ENCODE data around the gene COL20A1.
"Not testable (repeated sequence)": the region's sequence is repeated elsewhere in the genome, so short reads cannot be mapped to it uniquely, and the experiment has no call there.

COL20A1 gene

GRCh38 chr20:63376283-63377250 lies 83.6 kb downstream of the COL20A1 start:
- no peak for DNase-seq (ENCODE audit: low spot score)

DNA sequence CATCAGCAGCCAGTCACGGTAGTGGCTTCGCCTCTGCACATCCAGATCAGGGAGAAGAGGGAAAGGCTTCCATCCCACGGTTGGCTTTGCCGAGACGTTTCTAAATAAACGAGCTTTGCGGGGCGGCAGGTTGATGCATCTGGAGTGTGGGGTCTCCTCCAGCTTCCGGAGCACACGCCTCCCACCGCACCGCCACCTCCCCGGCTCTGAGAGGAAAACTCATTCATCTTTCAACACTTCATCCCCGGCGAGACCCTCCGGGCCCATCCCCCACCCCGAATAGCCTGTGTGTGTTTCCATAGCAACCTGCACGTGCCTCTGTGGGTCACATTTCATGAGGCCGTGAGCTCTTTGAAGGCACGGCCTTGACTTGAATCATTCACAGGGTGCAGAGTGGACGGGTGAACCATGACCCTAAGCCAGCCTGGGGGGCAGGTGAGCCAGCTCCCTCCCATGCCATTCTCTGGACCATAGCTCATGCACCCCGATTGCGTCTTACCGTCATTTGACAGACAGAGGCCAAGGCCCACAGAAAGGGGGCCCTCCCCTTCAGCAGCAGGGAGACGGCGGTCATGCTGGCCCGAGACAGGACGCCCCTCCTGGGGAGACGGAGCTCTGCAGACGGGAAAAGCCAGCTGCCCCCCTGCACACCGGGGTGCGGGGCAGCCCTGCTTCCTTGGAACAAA lies 84.4 kb downstream of the COL20A1 start:
- no peak for DNase-seq (ENCODE audit: low spot score)

GRCh38 chr20:63377951-63378381 lies 85.0 kb downstream of the COL20A1 start:
- DNase-seq (ENCODE audit: low spot score) = no peak

DNA sequence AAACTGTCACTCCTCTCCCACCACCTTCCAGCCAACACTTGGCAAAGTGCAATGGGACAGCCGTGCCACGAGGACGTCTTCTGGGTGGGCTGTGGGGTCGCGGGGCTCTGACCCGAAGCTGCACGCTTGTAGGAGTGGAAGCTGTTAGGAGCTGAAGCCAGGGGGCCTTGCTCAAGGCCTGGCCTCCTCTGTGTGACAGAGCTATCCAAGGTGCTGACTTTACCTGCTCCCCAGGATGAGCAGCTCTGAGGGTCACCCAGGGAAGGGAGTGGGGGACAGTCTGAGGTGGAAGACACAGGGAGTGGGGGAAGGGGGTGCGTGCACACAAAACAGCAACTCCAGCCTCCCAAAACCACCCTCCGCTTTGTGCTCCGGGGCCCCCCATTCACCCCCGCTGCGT lies 85.6 kb downstream of the COL20A1 start:
- DNase-seq (ENCODE audit: low spot score) = peak; percentile 25

DNA sequence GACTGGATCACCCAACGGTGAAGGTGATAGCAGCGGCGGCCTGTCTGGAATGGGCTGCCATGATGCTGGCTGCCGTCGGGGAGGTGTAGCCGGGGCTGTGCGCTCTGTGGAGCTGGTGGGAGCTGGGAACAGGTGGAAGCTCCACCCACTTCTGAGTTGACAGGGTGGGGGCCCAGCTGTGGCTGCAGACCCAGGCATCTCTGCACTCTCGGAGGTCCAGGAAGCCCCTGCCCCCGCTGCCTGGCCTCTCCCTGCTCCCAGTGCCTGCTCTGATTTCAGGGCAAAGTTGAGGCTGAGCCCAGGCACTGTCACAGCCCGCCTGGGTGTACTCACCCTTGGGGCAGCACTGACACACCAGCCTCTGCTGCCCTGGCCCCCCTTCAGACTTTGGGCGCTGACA lies 86.3 kb downstream of the COL20A1 start:
- DNase-seq (ENCODE audit: low spot score) = no peak

- DNase-seq (ENCODE audit: low spot score) = not testable (repeated sequence)
Observed at GRCh38 chr20:63379872-63380271, 86.9 kb downstream of the COL20A1 start.

- no peak for DNase-seq (ENCODE audit: low spot score)
Observed at GRCh38 chr20:63380346-63380870, 87.4 kb downstream of the COL20A1 start.

DNA sequence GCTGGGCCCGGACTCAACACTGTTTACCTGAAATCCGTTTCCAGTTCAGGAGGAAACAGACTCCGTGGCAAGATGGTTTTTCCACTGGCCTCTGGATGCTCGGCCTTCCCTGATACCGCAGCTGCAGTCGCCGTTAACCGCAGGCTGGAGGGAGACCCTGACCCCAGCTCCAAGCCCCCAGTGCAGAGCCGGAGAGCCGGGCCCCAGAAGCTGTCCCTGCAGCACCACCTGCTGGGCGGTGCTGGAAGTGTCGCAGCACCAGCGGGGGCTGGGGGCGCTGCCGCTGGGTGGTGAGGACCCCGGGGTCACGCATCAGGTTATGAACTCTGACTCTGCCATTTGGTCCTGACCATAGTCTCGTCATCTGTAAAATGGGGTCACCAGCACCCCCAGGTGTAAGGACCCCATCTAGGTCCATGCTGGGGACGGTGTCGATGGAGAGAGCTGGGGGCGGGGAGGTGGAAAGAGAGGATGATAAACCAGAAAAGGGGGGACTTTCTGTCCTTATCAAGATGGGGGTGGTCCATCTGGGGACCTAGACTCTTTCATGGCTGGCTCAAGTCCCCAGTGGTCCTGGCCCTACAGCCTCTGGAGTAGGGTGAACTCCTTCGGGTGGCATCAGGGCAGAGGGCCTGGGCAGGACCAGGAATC lies 88.9 kb downstream of the COL20A1 start:
- no peak for DNase-seq (ENCODE audit: low spot score)

DNA sequence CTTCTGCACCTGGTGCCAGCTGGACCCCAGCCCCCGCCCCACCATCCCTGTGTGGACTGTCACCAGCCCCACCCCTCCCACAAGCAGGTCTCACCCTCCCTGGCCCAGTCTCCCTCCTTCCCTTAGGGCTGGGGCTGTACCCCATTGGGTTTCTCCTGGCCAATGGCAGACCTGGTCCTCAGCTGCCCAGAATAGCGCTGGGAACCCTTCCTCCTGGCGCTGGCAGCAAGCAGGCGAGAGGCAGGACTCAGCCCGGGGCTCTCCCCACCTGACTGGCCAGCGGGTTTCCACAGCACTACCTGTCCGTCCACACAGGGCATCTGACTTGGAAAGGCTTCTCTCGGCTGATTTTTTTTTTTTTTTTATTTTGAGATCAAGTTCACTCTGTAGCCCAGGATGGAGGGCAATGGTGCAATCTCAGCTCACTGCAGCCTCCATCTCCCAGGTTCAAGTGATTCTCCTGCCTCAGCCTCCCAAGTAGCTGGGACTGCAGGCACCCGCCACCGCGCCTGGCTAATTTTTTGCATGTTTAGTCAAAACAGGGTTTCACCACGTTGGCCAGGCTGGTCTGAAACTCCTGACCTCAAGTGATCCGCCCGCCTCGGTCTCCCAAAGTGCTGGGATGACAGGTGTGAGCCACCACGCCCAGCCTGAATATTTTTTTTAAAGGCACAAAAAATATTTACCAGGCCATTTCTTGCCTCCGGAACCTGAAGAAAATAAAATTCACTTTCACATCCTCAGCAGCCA lies 89.7 kb downstream of the COL20A1 start:
- no peak for DNase-seq (ENCODE audit: low spot score)

DNA sequence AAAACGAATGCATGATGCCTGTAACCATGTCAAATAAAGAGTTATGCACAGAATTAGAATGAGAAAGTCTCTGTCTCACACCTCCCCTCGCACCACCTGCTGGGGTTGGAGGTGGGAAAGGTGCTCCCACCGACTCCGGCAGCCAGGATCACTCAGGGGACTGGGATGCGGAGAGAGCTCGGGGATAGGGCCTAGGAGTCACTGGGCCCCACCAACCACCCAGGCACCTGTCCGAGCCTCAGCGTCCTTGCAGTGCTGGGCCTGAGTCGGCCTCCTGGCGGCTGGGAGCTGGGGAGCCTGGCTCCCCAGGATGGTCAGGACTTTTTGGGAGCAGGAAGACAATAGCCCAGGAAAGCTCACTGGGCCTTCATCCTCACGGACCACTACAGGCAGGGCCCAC lies 90.6 kb downstream of the COL20A1 start:
- no peak for DNase-seq (ENCODE audit: low spot score)

DNA sequence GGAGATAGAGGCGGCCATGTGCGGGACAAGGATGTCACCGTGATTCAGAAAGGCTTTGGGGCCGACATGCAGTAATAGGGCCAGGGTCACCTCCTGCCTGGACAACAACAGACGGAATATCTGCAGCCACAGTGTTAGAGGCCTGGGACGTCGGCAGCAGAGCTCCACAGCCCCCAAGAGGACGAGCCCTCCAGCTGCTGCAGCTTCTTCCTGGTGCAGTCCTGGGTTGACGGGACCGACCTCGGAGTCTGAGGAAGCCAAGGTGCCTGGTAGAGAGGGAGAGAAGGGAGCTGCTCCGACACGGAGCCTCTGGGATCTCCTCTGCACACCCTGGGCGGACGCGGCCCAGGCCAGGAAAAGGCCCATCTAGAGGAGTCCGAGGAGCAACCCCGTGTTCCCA lies 91.3 kb downstream of the COL20A1 start:
- DNase-seq (ENCODE audit: low spot score) = no peak
